GM12873 (cell line): Measurements from ENCODE around the gene ASPN.

ENCODE experiments used
- TF ChIP-seq, protein P1 (sequence below): IDR thresholded peaks from 2 replicates; pipeline ENCODE4 v1.5.1; 2012; ENCODE audit warnings: low read depth, mild to moderate bottlenecking, moderate library complexity, low read length, control low read depth; ENCODE audit not compliant: insufficient read depth; ENCODE audit errors: missing control alignments

Gene ASPN

DNA sequence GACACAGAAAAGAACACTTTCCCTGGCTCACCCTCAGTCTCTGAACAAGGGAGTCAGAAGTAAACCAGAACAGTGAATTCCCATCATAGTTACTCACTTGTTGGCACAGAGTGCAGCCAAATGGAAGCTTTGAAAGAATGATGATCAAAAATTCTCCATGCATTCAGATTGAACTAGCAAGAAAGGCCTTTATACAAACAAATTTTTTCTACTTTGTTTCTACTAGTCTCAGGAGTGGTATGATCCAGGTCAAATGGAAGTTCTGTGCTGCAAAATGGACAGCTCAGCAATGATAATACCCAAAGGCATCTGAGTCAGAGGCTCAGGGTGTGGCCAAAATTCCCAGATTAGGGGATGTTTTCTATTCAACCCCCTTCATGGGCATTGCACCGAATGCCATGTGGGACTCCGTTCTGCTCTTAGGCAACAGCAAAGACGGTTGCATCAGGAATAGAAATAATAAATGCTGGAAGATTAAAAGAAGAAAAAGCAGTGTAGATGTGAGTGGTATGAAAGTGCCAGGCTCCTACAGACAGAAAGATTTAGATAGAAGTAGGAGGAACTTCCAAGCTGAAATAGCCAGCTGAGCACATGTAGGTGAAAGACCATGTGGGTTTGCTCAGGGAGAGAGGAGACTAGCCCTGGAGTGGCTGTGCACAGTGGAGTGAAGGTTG lies 24.0 kb upstream of the ASPN start:
- TF ChIP-seq, protein P1, sequence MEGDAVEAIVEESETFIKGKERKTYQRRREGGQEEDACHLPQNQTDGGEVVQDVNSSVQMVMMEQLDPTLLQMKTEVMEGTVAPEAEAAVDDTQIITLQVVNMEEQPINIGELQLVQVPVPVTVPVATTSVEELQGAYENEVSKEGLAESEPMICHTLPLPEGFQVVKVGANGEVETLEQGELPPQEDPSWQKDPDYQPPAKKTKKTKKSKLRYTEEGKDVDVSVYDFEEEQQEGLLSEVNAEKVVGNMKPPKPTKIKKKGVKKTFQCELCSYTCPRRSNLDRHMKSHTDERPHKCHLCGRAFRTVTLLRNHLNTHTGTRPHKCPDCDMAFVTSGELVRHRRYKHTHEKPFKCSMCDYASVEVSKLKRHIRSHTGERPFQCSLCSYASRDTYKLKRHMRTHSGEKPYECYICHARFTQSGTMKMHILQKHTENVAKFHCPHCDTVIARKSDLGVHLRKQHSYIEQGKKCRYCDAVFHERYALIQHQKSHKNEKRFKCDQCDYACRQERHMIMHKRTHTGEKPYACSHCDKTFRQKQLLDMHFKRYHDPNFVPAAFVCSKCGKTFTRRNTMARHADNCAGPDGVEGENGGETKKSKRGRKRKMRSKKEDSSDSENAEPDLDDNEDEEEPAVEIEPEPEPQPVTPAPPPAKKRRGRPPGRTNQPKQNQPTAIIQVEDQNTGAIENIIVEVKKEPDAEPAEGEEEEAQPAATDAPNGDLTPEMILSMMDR: no peak

- TF ChIP-seq, protein P1: no peak
These were observed 22.6 kb upstream of the ASPN start for GRCh38 chr9:92504881-92505280.

GRCh38 chr9:92503156-92503555 lies 20.9 kb upstream of the ASPN start:
- TF ChIP-seq, protein P1: no peak

GRCh38 chr9:92501671-92502393 lies 19.5 kb upstream of the ASPN start:
- TF ChIP-seq, protein P1: peak; percentile 75

GRCh38 chr9:92500725-92501124 lies 18.4 kb upstream of the ASPN start:
- TF ChIP-seq, protein P1: no peak

DNA sequence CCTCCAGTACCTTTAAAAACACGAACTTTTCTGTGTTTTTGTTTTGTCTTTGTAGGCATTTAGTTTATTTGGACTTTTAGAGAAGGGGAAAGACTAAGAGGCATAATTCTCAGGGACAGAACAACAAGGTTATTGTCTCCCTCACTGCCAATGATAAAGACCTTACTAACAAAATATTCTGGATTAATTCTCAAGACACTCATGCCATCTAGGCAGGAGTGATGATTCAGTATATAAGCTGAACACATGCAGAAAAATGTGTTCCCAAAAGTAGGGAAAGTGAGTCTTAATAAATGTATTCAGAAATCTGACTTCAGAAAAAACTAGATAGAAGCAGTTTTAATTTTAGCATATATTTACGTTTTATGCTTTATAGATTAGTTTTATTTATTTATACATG lies 17.4 kb upstream of the ASPN start:
- TF ChIP-seq, protein P1: no peak

GRCh38 chr9:92496396-92497176 lies 14.3 kb upstream of the ASPN start:
- TF ChIP-seq, protein P1: no peak
